Chondrocyte (in vitro differentiated cells): Measurements from ENCODE around the gene NPAS3. TPM values are rescaled to one million over a fixed set of nuclear protein-coding genes. Genes with fewer than 3 reads are reported as not detected.

Experiments used
- DNase-seq: peaks from one replicate; pipeline ENCODE4 v3.0.0; 2021; ENCODE audit warnings: mixed read lengths, low spot score
- H3K27ac Mint-ChIP-seq: one replicate; pipeline ENCODE4 v1.8.0; 2021; ENCODE audit warnings: mild to moderate bottlenecking, moderate library complexity, mixed read lengths; ENCODE audit not compliant: unreplicated experiment
- H3K27me3 Mint-ChIP-seq: 2 replicates; pipeline ENCODE4 v1.8.0; 2021; ENCODE audit warnings: low read depth, mixed read lengths
- H3K36me3 Mint-ChIP-seq: 2 replicates; pipeline ENCODE4 v1.8.0; 2021; ENCODE audit warnings: low read depth, mixed read lengths
- H3K4me1 Mint-ChIP-seq: 2 replicates; pipeline ENCODE4 v1.8.0; 2021; ENCODE audit warnings: low read depth, mild to moderate bottlenecking, mixed read lengths
- H3K4me3 Mint-ChIP-seq: one replicate; pipeline ENCODE4 v1.8.0; 2021; ENCODE audit warnings: mild to moderate bottlenecking, moderate library complexity, mixed read lengths; ENCODE audit not compliant: unreplicated experiment
- H3K9me3 Mint-ChIP-seq: 2 replicates; pipeline ENCODE4 v1.8.0; 2021; ENCODE audit warnings: low read depth, mixed read lengths
- total RNA-seq: library from RNA; stranded (reverse); gene quantifications from 3 replicates; pipeline ENCODE4 v1.2.1, GENCODE V29; 2021
- TF ChIP-seq, protein P1 (sequence below): fragments of 200-600 bp; sonication (generic); IDR thresholded peaks from 2 replicates; pipeline ENCODE4 v1.5.0; 2021; ENCODE audit warnings: antibody characterized with exemption, mild to moderate bottlenecking, moderate library complexity

Gene NPAS3
- total RNA-seq, 1 donor from 2014 or later, result 2.6 TPM

DNA sequence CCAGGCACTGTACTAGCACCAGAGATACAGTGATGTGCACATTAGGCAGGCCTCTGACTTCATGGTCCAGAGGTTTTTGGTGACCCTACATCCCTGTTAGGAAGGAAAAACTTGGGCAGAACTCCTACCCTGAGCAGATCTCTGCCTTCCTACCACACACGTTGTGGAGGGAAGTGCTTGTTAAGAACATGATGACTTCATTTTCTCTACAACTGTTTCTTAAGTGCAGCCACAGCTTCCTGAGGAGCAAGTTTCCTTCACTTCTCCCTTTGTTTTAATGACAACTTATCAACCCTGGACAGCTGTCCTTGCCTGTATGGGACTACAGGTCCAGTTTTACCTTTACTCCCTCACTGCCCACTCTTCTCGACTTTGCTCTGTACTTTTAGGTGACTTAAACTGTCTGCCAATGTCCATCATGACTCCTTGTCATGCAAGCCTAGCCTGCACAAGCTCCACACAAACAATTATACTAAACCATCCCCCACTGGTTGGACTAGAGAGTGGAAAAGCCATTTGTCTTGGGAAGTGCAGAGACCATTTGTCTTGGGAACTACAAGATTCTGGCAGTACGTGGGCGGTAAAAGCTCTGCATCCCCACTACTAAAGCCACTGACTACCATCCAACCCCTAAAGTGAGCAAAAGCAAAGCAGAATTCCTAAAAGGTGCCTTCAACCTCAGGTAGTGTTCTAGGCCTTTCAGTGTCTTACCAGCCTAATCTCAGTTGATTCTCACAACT, 652.4 kb downstream of the NPAS3 start:
- Mint-ChIP-seq H3K4me3 (no peak overlapping the region), H3K4me1 (peaks cover 5% of the 10 kb centered on the region), H3K27me3 (no peaks in the 10 kb centered on the region), H3K27ac (no peak overlapping the region), H3K36me3 (no peaks in the 10 kb centered on the region), H3K9me3 (no peaks in the 10 kb centered on the region)
- TF ChIP-seq, protein P1, sequence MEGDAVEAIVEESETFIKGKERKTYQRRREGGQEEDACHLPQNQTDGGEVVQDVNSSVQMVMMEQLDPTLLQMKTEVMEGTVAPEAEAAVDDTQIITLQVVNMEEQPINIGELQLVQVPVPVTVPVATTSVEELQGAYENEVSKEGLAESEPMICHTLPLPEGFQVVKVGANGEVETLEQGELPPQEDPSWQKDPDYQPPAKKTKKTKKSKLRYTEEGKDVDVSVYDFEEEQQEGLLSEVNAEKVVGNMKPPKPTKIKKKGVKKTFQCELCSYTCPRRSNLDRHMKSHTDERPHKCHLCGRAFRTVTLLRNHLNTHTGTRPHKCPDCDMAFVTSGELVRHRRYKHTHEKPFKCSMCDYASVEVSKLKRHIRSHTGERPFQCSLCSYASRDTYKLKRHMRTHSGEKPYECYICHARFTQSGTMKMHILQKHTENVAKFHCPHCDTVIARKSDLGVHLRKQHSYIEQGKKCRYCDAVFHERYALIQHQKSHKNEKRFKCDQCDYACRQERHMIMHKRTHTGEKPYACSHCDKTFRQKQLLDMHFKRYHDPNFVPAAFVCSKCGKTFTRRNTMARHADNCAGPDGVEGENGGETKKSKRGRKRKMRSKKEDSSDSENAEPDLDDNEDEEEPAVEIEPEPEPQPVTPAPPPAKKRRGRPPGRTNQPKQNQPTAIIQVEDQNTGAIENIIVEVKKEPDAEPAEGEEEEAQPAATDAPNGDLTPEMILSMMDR, result no peak
- DNase-seq, result no peak

DNA sequence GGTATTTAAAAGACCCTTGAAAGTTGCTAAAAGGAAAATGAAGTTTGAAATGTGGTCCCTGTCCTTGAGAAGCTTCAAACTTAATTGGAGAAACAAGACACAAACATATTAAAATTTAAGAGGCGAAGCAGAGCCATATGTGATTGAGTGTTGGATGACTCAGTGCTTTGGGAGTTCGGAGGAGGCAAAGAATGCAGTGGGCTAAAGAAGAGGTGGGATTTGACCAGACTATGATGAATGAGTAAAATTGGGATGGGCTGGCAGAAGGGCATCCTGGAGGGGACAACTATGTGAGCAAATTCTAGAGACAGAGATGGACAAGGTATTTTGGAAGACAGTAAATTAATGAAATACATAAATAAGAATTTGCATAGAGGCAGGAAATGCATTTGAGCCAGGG, 653.6 kb downstream of the NPAS3 start:
- no peak for DNase-seq

DNA sequence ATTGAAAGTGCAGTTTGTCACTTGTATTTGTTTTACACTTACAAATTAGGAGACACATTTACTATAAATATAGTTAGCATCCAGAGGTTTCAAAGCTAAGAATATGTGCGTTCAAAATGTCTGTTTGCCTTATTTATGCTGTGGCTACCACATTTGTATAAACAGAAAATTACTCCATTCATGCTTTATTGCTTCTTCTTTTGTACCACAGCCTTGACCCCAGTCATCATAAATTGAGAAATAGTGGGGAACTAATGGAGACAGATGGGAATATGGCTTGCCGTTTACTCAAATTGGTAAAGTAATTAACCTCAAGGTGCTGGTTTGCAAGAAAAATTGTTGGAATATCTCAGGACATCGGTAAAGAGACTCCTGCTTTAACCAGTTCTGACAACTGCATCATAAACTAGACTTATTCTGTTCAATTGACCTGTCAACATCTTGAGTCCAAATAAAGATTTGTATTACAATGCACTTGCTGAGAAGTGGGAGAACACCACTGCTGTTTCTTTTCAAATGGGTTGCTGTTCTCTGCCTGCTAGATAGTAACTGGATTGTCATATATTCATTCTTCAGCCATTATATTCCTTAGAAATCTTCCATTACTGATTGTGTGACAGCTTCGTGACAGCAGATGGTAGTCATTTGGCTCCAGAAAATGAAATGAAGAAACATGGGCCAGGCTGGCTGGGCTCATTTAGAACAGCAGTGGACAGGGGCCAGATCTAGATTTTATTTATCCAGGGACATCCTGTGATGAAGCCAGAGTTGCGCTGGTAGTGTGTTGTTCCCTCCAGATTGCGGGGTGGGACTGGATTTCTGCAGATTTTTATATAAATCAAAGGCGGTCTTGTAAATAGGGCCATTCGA, 657.8 kb downstream of the NPAS3 start:
- DNase-seq, result no peak
- TF ChIP-seq, protein P1, result no peak
- H3K4me3 Mint-ChIP-seq, result no peak overlapping the region
- no peak overlapping the region for H3K27ac Mint-ChIP-seq
- peaks cover 1% of the 10 kb centered on the region for H3K36me3 Mint-ChIP-seq
- no peaks in the 10 kb centered on the region for H3K27me3 Mint-ChIP-seq
- H3K4me1 Mint-ChIP-seq, result peaks cover 5% of the 10 kb centered on the region
- H3K9me3 Mint-ChIP-seq, result no peaks in the 10 kb centered on the region

More for the DNA sequence above, 653.6 kb downstream of the NPAS3 start:
- Mint-ChIP-seq H3K4me3 (no peak overlapping the region), H3K27ac (peak overlapping the region; percentile 52), H3K27me3 (no peaks in the 10 kb centered on the region), H3K36me3 (no peaks in the 10 kb centered on the region), H3K9me3 (no peaks in the 10 kb centered on the region), H3K4me1 (peaks cover 5% of the 10 kb centered on the region)
- TF ChIP-seq, protein P1, result no peak

DNA sequence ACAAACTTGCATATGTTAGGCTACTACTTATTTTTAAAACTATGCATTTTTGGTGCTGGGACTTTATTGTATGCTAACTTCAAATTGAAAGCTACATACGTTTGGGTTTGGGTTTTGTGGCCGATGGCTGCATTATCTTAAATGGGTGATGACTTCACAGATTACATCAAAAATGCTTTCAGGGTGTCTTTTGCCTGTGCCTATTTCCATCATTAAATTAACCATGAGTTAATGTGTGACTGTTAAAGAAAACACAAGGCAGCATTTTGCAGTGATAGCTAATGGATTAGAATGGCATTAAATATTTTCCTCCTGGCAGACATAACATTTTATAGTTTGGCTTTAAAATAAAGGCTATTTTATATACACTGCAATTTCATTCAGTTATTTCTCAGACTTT, 659.9 kb downstream of the NPAS3 start:
- Mint-ChIP-seq H3K4me1 (peaks cover 14% of the 10 kb centered on the region), H3K27ac (no peak overlapping the region), H3K9me3 (no peaks in the 10 kb centered on the region), H3K27me3 (no peaks in the 10 kb centered on the region), H3K36me3 (peaks cover 1% of the 10 kb centered on the region), H3K4me3 (no peak overlapping the region)
- TF ChIP-seq, protein P1, result no peak
- no peak for DNase-seq

- no peak overlapping the region for H3K27ac Mint-ChIP-seq
- peaks cover 24% of the 10 kb centered on the region for H3K4me1 Mint-ChIP-seq
- H3K9me3 Mint-ChIP-seq, result no peaks in the 10 kb centered on the region
- H3K4me3 Mint-ChIP-seq, result no peak overlapping the region
- TF ChIP-seq, protein P1, result no peak
- peaks cover 1% of the 10 kb centered on the region for H3K36me3 Mint-ChIP-seq
- no peak for DNase-seq
- no peaks in the 10 kb centered on the region for H3K27me3 Mint-ChIP-seq
These were observed 663.7 kb downstream of the NPAS3 start for GRCh38 chr14:33602396-33602795.
